Left ventricle myocardium inferior (tissue), 1 donor: ENCODE measurements around the gene LRBA. TPM values are rescaled to one million over a fixed set of nuclear protein-coding genes. Genes with fewer than 3 reads are reported as not detected.

Experiments
- DNase-seq: peaks from one replicate; pipeline ENCODE4 v3.0.0-alpha.2; 2020
- H3K27ac ChIP-seq: fragments of 200-600 bp; replicated peaks from 2 replicates; pipeline ENCODE4 v1.8.0; 2021
- H3K27me3 ChIP-seq: fragments of 200-600 bp; 2 replicates; pipeline ENCODE4 v1.8.0; 2021; ENCODE audit warnings: low read depth
- H3K36me3 ChIP-seq: fragments of 200-600 bp; 2 replicates; pipeline ENCODE4 v1.8.0; 2021
- H3K4me1 ChIP-seq: fragments of 200-600 bp; 2 replicates; pipeline ENCODE4 v1.8.0; 2021
- H3K4me3 ChIP-seq: fragments of 200-600 bp; 2 replicates; pipeline ENCODE4 v1.8.0; 2021; ENCODE audit warnings: mild to moderate bottlenecking, moderate library complexity
- H3K9me3 ChIP-seq: fragments of 200-600 bp; replicated peaks from 2 replicates; pipeline ENCODE4 v1.8.0; 2021
- intact Hi-C: fragments of 100-400 bp; cut with micrococcal nuclease; formaldehyde crosslinking; loops from one replicate; pipeline ENCODE4 v1.11.0; 2022
- total RNA-seq: library from RNA; stranded (reverse); fragmentation: NEBNext Ultra II Directional; extraction: Animal tissue kit (Norgen Biotek cat#: 25700); gene quantifications from one replicate; pipeline ENCODE4 v1.2.1, GENCODE V29; 2021
- TF ChIP-seq, protein P1 (sequence below): fragments of 200-600 bp; IDR thresholded peaks from 2 replicates; pipeline ENCODE4 v1.8.0; 2021; ENCODE audit warnings: antibody characterized with exemption, mild to moderate bottlenecking, borderline replicate concordance
- donor health status: DM: no; HTN: yes; CAD: no; lungs with severe emphysema.

Gene LRBA
- total RNA-seq, 1 donor from 2014 or later = 19.1 TPM

- H3K27me3 ChIP-seq = no peaks in the 10 kb centered on the region
Observed at GRCh38 chr4:150598909-150599308, 416.2 kb downstream of the LRBA start.

DNA sequence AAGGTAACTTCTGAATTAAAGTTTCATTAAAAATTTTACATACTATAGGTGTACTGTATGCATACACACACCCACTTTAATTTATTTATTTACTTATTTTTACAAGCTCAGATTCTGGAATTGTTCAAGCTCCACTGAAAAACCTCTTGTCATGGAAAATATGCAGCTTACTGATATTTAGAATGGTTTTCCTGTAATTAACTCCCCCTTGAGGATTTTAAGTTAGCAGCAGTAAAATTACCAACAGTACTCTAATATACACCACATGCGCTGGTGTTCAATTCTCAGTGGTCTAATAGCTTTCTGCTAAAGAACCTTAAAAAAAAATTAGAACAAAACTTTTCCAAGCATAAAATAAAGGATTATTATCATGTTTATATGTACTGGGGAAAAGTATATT lies 421.1 kb downstream of the LRBA start:
- intact Hi-C loops = no loop called here
- Histone ChIP-seq H3K4me3 (no peak overlapping the region), H3K27ac (no peak overlapping the region), H3K9me3 (no peaks in the 10 kb centered on the region), H3K36me3 (peaks cover 8% of the 10 kb centered on the region), H3K4me1 (no peaks in the 10 kb centered on the region), H3K27me3 (no peaks in the 10 kb centered on the region)
- TF ChIP-seq, protein P1, sequence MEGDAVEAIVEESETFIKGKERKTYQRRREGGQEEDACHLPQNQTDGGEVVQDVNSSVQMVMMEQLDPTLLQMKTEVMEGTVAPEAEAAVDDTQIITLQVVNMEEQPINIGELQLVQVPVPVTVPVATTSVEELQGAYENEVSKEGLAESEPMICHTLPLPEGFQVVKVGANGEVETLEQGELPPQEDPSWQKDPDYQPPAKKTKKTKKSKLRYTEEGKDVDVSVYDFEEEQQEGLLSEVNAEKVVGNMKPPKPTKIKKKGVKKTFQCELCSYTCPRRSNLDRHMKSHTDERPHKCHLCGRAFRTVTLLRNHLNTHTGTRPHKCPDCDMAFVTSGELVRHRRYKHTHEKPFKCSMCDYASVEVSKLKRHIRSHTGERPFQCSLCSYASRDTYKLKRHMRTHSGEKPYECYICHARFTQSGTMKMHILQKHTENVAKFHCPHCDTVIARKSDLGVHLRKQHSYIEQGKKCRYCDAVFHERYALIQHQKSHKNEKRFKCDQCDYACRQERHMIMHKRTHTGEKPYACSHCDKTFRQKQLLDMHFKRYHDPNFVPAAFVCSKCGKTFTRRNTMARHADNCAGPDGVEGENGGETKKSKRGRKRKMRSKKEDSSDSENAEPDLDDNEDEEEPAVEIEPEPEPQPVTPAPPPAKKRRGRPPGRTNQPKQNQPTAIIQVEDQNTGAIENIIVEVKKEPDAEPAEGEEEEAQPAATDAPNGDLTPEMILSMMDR = peak; percentile 30
- DNase-seq = no peak

More at GRCh38 chr4:150598909-150599308, 416.2 kb downstream of the LRBA start:
- Histone ChIP-seq H3K4me3 (no peak overlapping the region), H3K27ac (no peak overlapping the region), H3K36me3 (no peaks in the 10 kb centered on the region), H3K4me1 (no peaks in the 10 kb centered on the region), H3K9me3 (no peaks in the 10 kb centered on the region)
- TF ChIP-seq, protein P1 = no peak
- intact Hi-C loops = no loop called here
- DNase-seq = no peak

- no peak for DNase-seq
- H3K36me3 ChIP-seq = peaks cover 8% of the 10 kb centered on the region
- no peaks in the 10 kb centered on the region for H3K9me3 ChIP-seq
- intact Hi-C loops = no loop called here
- no peak overlapping the region for H3K27ac ChIP-seq
- TF ChIP-seq, protein P1 = no peak
- no peak overlapping the region for H3K4me3 ChIP-seq
- no peaks in the 10 kb centered on the region for H3K4me1 ChIP-seq
- no peaks in the 10 kb centered on the region for H3K27me3 ChIP-seq
Observed at GRCh38 chr4:150591904-150592303, 423.2 kb downstream of the LRBA start.

DNA sequence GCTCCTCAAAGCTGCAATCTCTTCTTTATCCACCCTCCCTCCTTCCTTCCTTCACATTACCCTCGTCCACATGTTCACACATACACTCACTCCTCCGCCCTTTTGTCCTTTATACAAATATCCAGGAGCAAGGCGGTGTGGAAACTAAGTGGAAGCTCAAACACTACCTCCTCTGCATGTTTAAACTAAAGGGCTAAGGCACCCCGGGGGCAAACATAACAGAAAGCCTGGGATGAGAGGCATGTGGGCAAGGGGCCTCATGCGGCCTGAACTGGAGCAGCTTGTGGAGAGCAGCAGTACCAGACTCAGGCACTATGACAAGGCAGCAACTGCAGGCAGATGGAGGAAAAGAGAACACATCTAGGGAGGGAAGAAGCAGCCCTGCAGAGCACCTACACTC lies 423.7 kb downstream of the LRBA start:
- intact Hi-C loops = no loop called here
- H3K4me3 ChIP-seq = no peak overlapping the region
- no peaks in the 10 kb centered on the region for H3K9me3 ChIP-seq
- no peak overlapping the region for H3K27ac ChIP-seq
- TF ChIP-seq, protein P1 = no peak
- no peak for DNase-seq
- peaks cover 8% of the 10 kb centered on the region for H3K36me3 ChIP-seq
- H3K4me1 ChIP-seq = no peaks in the 10 kb centered on the region
- no peaks in the 10 kb centered on the region for H3K27me3 ChIP-seq

- DNase-seq = no peak
- TF ChIP-seq, protein P1 = no peak
- no peaks in the 10 kb centered on the region for H3K27me3 ChIP-seq
- no peaks in the 10 kb centered on the region for H3K9me3 ChIP-seq
- no peak overlapping the region for H3K4me3 ChIP-seq
- H3K36me3 ChIP-seq = peaks cover 8% of the 10 kb centered on the region
- H3K27ac ChIP-seq = no peak overlapping the region
- H3K4me1 ChIP-seq = no peaks in the 10 kb centered on the region
- intact Hi-C loops = no loop called here
Observed at GRCh38 chr4:150590631-150591030, 424.5 kb downstream of the LRBA start.

DNA sequence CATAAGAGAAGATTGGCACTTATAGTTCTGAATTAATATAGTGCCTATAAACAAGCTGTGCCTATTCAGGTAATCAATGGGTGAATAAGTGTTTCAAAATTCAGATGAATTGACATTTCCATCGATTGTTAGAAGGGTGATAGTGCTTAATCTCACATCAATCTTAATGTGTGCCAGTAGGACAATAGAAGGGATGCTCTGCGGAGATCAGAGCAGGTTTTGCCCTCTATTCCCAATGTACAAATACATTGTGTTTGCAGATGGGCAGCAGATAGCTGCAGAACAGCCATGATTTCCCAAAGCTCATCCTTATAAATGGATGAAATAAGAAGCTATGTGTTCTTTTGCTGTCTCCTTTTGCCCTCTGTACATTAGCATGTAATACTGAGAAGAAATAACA lies 425.9 kb downstream of the LRBA start:
- no peaks in the 10 kb centered on the region for H3K27me3 ChIP-seq
- no peaks in the 10 kb centered on the region for H3K9me3 ChIP-seq
- H3K36me3 ChIP-seq = peaks cover 8% of the 10 kb centered on the region
- DNase-seq = no peak
- peaks cover under 1% of the 10 kb centered on the region for H3K4me1 ChIP-seq
- intact Hi-C loops = no loop called here
- TF ChIP-seq, protein P1 = no peak
- H3K4me3 ChIP-seq = no peak overlapping the region
- H3K27ac ChIP-seq = no peak overlapping the region
